Hypothalamus (tissue), 51 donors: ENCODE data around the gene SDS.
"Not testable (repeated sequence)": the region's sequence is repeated elsewhere in the genome, so short reads cannot be mapped to it uniquely, and the experiment has no call there.

ENCODE experiments used
- DNase-seq, 51 donors: peaks; one replicate each; lab custom pipeline; 2025; lab: John Stamatoyannopoulos, UW

The SDS gene

DNA sequence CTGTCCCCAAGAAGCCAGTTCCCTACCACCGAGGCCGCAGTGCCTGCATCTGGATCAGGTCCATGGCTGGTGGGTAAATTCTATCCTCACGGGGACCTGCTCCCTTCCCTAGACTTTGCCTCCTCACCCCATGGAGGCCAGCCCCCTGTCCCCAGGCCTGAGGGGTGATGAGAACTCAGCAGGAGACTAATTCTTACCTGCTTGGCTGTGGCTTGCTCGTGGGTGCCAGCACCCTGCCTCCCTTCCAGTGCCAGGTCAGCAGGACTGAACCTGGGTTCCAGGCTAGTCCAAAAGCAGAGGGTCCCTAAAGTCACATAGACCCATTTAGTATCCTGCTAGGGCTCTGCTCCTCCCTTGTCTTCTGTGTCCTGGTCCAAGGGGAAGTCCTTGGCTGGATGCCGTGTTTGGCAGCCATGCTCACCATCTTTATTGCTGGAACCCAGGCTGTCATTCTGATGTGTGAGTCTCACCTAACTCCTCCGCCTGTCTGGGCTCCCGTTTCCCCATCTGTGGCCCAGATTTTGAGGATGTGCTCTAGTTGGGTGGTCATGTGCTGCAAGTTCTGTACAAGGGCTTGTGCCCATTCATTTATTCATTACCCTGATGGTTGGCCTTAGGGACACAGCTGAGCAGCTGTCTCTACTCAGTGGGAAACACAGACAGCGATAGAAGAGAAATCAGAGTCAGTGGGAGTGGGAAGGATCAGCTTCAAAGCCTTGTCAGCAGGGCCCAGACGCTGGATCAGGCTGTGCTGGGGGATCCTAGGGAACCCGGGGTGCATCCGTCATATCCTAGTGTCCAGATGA, 44.4 kb downstream of the SDS start:
- peak in 44 of 51 donors; percentile 12 to 79 (median 48) for DNase-seq

DNA sequence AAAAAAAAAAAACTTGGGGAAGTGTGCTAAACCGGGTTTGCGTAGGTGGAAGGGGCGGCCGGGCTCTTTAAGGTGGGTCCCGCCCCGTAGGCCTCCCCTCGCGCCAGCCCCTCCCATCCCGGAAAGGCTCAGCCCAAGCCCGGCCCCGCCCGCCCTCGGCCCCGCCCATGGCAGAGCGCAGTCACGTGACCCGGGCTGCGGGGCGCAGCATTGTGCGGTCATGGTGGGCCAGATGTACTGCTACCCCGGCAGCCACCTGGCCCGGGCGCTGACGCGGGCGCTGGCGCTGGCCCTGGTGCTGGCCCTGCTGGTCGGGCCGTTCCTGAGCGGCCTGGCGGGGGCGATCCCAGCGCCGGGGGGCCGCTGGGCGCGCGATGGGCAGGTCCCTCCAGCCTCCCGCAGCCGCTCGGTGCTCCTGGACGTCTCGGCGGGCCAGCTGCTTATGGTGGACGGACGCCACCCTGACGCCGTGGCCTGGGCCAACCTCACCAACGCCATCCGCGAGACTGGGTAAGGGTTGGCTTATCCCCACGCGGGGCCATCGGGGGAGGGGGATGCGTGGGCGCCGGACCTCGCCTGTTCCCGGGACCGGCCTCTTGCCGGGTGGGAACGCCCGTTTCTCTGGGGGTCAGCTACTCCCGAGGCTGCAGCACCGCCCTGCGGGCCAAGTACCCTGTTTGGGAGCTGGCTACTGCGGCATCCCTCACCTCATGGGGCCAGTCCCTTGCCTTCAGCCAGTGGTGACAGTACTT, 45.1 kb downstream of the SDS start, which contains the start of gene PLBD2:
PLBD2 (plus strand) TSS at position 207 of the 752 bp plus-strand sequence; CDS start at position 221, 14 bp downstream.
- peak; percentile 60 to 97 (median 90) for DNase-seq

DNA sequence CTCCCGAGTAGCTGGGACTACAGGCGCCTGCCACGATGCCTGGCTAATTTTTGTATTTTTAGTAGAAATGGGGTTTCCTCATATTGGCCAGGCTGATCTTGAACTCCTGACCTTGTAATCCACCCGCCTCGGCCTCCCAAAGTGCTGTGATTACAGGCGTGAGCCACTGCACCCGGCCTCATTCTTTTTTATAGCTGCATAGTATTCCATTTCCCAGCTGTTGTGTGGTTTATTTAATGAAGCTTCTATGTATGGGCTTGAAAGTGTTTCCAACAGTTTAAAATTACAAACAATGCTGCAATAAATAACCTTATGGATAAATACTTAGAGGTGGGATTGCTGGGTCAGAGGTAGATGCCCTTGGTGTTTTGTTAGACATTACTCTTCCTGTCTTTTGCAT, 49.5 kb downstream of the SDS start:
- not testable (repeated sequence) for DNase-seq

- DNase-seq, result no peak
Observed at GRCh38 chr12:113351089-113351488, 52.6 kb downstream of the SDS start.

DNA sequence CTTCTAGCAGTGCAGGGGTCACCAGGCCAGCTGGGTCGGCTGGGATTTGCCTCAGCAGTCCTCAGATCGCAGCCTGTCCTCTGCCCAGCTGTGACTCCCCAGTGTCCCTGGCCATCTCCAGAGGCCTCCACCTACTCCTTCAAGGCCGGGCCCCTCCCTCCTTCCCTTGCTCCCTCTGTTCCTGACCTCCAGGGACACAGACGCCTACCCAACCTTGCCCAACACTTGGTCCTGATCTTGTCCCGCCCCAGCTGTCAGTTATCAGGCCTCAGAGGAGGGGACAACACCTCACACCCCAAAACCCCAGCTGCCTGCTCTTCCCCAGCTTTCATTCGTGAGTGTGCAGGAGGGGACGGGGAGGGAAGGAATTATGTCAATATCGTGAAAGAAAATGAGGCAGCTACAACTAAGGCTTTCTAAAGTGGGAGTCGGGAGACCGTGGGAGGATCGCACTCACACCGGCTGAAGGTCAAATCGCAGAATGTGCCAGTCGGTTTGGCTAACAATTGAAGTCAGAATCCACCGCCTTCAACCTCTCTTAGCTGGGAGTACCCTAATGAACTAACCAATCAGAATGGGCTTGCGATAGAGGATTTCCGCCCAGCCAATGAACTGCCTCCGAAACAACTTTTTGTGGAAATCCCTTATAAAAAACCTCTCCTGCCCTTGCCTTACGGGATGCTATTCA, 54.7 kb downstream of the SDS start:
- peak in 2 of 51 donors; percentile 6 to 15 for DNase-seq

DNA sequence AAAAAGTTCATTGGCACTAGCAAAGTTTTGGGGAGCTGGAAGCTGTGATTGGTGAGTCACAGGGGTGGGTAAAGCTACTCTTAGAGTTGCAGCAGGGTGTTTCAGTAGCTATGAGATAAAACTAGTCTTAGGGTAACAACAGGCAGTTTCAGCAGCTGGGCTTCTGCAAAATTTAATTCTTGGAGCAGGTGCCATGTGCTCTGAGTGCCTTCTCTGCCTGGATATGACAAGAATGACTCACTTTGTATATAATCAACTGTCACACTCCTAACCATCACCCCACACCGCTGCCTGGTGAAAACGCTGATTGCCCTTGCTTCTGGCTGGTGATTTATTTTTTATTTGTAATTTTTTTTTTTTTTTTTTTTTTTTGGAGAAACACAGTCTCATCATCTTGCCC, 55.8 kb downstream of the SDS start:
- DNase-seq, result no peak

DNA sequence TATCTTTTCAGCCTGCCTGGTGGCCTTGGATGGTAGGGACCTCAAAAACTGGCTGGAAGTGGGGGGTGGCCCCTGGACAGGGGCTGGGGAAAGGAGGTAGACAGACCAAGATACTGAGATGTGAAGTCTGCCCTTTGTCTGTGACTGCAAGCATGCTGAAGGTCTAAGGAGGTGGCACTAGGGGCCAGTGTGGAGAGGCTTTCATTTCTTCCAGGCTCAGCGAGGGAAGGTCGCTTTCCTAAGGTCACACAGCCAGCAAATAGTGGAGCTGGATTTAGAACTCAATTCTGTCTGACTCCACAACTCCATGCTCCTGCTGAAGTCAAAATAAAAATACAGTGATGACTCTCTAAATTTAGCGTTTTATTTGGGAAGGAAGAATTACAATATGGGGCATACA, 56.6 kb downstream of the SDS start:
- no peak for DNase-seq

GRCh38 chr12:113346353-113346752, 57.3 kb downstream of the SDS start:
- DNase-seq, result no peak

DNA sequence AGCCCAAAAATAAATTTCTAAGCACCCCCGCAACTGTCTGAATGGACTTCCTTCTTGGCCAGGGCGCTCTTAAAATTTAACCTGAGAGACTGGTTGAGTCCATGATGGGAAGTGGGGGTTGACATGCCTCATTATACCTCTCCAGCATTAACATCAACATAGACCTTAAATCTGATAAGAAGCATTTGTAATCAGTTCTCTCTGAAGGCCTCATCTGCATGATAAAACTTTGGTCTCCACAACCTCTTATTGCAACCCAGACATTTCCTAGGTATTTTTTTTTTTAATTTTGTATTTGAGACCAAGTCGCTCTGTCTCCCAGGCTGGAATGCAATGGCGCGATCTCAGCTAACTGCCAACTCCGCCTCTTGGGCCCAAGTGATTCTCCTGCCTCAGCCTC, 58.4 kb downstream of the SDS start:
- no peak for DNase-seq
